Calu3 (cell line): Measurements from ENCODE around the gene ZMYND10. TPM values are rescaled to one million over a fixed set of nuclear protein-coding genes. Genes with fewer than 3 reads are reported as not detected.

Source experiments
- BruUV-seq: library from RNA; stranded (reverse); fragments of 400-500 nt; replicated peaks from 2 replicates; lab custom pipeline; 2021; lab: Mats Ljungman, UMichigan
- CTCF ChIA-PET: fragments of 300-600 bp; sonication (Branson Sonifier 250); formaldehyde crosslinking; loops from one replicate; lab custom pipeline; 2022; ENCODE audit warnings: antibody characterized with exemption; lab: Charles Lee
- DNase-seq: peaks from one replicate; pipeline ENCODE4 v3.0.0; 2022
- H3K27ac Mint-ChIP-seq: one replicate; pipeline ENCODE4 v1.8.0; 2022; ENCODE audit warnings: mixed read lengths; ENCODE audit not compliant: unreplicated experiment
- H3K27me3 Mint-ChIP-seq: one replicate; pipeline ENCODE4 v1.8.0; 2022; ENCODE audit warnings: mixed read lengths; ENCODE audit not compliant: unreplicated experiment
- H3K36me3 Mint-ChIP-seq: one replicate; pipeline ENCODE4 v1.8.0; 2022; ENCODE audit warnings: mild to moderate bottlenecking, moderate library complexity, mixed read lengths; ENCODE audit not compliant: insufficient read depth, unreplicated experiment
- H3K4me1 Mint-ChIP-seq: one replicate; pipeline ENCODE4 v1.8.0; 2022; ENCODE audit warnings: mild to moderate bottlenecking, low read depth, mixed read lengths; ENCODE audit not compliant: unreplicated experiment
- H3K4me3 Mint-ChIP-seq: one replicate; pipeline ENCODE4 v1.8.0; 2022; ENCODE audit warnings: mild to moderate bottlenecking, low read depth, moderate library complexity, mixed read lengths; ENCODE audit not compliant: unreplicated experiment
- H3K9me3 Mint-ChIP-seq: one replicate; pipeline ENCODE4 v1.8.0; 2022; ENCODE audit warnings: low read depth, mixed read lengths; ENCODE audit not compliant: unreplicated experiment
- CTCF ChIP-seq: fragments of 200-600 bp; IDR thresholded peaks from one replicate; pipeline ENCODE4 v1.8.0; 2022; ENCODE audit warnings: antibody characterized with exemption; ENCODE audit not compliant: unreplicated experiment
- intact Hi-C: fragments of 100-400 bp; cut with micrococcal nuclease; formaldehyde crosslinking; loops from one replicate; pipeline ENCODE4 v1.10.0; 2022; ENCODE audit not compliant: unreplicated experiment
- total RNA-seq: library from RNA; stranded (reverse); gene quantifications from 2 replicates; pipeline ENCODE4 v1.2.3, GENCODE V29; 2022

ZMYND10 gene
- total RNA-seq, 1 experiment from 2014 or later = 0.71 TPM

GRCh38 chr3:50383750-50384149, 38.2 kb upstream of the ZMYND10 start:
- DNase-seq = no peak
- no peak overlapping the region for H3K27ac Mint-ChIP-seq
- intact Hi-C loops = no loop called here
- no TSS peak for BruUV-seq
- TF ChIP-seq CTCF = no peak
- no peaks in the 10 kb centered on the region for H3K9me3 Mint-ChIP-seq
- H3K4me1 Mint-ChIP-seq = no peaks in the 10 kb centered on the region
- H3K36me3 Mint-ChIP-seq = no peaks in the 10 kb centered on the region
- no peak overlapping the region for H3K4me3 Mint-ChIP-seq
- H3K27me3 Mint-ChIP-seq = peaks cover 89% of the 10 kb centered on the region
- CTCF ChIA-PET = no interaction called here

GRCh38 chr3:50382722-50383121, 37.2 kb upstream of the ZMYND10 start:
- intact Hi-C loops = no loop called here
- no peak for DNase-seq
- BruUV-seq = no TSS peak
- Mint-ChIP-seq H3K4me1 (no peaks in the 10 kb centered on the region), H3K27ac (no peak overlapping the region), H3K36me3 (no peaks in the 10 kb centered on the region), H3K27me3 (peaks cover 98% of the 10 kb centered on the region), H3K4me3 (no peak overlapping the region), H3K9me3 (no peaks in the 10 kb centered on the region)
- CTCF ChIA-PET = no interaction called here
- no peak for TF ChIP-seq CTCF

- Mint-ChIP-seq H3K36me3 (no peaks in the 10 kb centered on the region), H3K4me3 (no peak overlapping the region), H3K27me3 (peaks cover 96% of the 10 kb centered on the region), H3K4me1 (no peaks in the 10 kb centered on the region), H3K27ac (no peak overlapping the region), H3K9me3 (no peaks in the 10 kb centered on the region)
- no peak for DNase-seq
- CTCF ChIA-PET = interaction anchor here (0.6 to 1.1 kb wide), 5 partner anchors 10 to 258 kb away, joined by 3 to 4 read pairs (median 4); partner anchors contain the start of gene C3orf18
- BruUV-seq = no TSS peak
- intact Hi-C loops = no loop called here
- TF ChIP-seq CTCF = no peak
Measured at GRCh38 chr3:50381383-50381782, 35.9 kb upstream of the ZMYND10 start.

- Mint-ChIP-seq H3K27ac (no peak overlapping the region), H3K36me3 (no peaks in the 10 kb centered on the region), H3K27me3 (peaks cover 94% of the 10 kb centered on the region), H3K4me1 (no peaks in the 10 kb centered on the region), H3K4me3 (no peak overlapping the region), H3K9me3 (no peaks in the 10 kb centered on the region)
- DNase-seq = no peak
- CTCF ChIA-PET = interaction anchor here (0.6 to 1.1 kb wide), 3 partner anchors 10 to 42 kb away, joined by 3 to 4 read pairs (median 3); no protein-coding TSS in a partner anchor
- no peak for TF ChIP-seq CTCF
- BruUV-seq = no TSS peak
- intact Hi-C loops = no loop called here
Measured at GRCh38 chr3:50380405-50381085, 35.0 kb upstream of the ZMYND10 start.
